Cardiac fibroblast (primary cell): ENCODE data around the gene ALG14.
"Not testable (repeated sequence)": the region's sequence is repeated elsewhere in the genome, so short reads cannot be mapped to it uniquely, and the experiment has no call there.

ENCODE experiments used
- DNase-seq, 2 donors: peaks; one replicate each; pipeline versions ENCODE4 v3.0.0 to v3.0.0-alpha.2; 2010; ENCODE audit warnings: low read depth in 2 of 2
- H3K4me3 ChIP-seq, 2 donors: replicated peaks in 1 of 2; 1 replicate in 1 of 2; 2 replicates in 1 of 2; pipeline ENCODE4 v1.5.1; 2011; ENCODE audit warnings: low read depth in 2 of 2, low read length in 2 of 2, mild to moderate bottlenecking in 2 of 2, moderate library complexity in 1 of 2
- TF ChIP-seq, protein P1 (sequence below): IDR thresholded peaks from one replicate; pipeline ENCODE4 v1.5.1; 2011; ENCODE audit warnings: low read depth, mild to moderate bottlenecking, low read length, inconsistent platforms

The ALG14 gene

DNA sequence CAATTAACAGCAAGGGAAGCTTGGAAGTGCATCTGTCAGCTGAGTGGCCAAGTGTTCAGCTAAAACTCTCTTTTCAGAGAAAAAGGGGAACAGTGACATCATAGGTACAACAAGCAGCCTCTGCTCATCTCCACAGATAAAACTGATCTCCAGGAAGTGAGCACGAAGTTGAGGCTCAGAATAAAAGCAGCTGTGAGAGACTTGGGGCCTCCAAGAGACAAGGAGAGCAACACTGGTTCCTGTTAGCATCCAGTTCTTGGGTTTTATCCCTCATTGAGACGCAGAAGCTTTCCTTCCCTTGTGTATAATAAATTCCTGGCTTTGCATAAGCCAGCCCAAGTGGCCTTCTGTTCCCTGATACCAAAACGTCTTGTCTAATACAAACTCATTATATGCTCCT is 125.9 kb downstream of the ALG14 start:
- H3K4me3 ChIP-seq = no peak overlapping the region
- DNase-seq = no peak
- TF ChIP-seq, protein P1, sequence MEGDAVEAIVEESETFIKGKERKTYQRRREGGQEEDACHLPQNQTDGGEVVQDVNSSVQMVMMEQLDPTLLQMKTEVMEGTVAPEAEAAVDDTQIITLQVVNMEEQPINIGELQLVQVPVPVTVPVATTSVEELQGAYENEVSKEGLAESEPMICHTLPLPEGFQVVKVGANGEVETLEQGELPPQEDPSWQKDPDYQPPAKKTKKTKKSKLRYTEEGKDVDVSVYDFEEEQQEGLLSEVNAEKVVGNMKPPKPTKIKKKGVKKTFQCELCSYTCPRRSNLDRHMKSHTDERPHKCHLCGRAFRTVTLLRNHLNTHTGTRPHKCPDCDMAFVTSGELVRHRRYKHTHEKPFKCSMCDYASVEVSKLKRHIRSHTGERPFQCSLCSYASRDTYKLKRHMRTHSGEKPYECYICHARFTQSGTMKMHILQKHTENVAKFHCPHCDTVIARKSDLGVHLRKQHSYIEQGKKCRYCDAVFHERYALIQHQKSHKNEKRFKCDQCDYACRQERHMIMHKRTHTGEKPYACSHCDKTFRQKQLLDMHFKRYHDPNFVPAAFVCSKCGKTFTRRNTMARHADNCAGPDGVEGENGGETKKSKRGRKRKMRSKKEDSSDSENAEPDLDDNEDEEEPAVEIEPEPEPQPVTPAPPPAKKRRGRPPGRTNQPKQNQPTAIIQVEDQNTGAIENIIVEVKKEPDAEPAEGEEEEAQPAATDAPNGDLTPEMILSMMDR = no peak

DNA sequence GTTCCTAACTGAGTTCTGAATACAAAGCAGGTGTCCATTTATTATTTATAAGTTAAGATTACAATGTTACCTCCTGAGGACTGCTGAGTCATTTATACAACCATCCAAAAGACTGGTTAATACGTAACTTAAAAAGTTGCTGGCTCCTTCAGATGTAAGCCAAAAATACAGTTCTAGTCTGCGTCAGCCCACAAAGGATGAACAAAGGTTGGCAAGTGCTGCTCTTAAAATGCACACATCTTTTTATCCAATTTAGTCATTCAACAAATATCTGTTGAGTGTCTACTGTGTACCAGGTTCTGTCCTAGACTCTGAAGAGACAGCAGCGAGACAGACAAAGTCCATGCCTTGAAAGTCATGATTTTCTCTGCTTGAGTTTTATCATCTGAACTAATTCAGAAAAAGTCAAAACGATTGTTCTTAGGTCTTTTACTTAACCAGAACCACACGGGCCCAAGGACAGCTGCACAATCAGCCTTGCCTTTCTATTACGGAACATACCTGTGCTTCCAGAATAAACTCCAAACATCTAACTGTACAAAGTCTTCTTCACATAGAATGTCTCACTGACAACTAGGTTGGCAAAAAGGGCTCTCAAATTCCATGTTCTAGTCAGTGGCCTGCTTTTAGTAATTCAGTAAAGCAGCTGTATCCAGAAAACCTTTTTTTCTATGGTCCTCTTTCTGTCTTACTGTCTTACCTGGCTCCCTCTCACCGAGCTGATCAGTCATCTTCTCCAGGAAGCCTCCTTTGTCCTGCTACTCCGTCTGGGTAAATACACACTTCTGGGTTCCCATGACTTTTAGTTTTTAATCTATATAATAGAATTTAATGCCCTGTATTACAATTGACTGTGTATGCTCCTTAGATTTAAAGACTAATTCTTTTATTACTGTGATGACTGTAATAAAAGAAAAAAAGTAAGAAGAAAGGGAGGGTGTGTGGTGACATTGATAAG is 130.3 kb downstream of the ALG14 start:
- H3K4me3 ChIP-seq = no peak overlapping the region
- DNase-seq = no peak
- TF ChIP-seq, protein P1 = no peak

- DNase-seq, H3K4me3 ChIP-seq: not testable (repeated sequence)
These were observed 131.3 kb downstream of the ALG14 start for GRCh38 chr1:94941480-94941879.

GRCh38 chr1:94940738-94941137 is 132.0 kb downstream of the ALG14 start:
- DNase-seq = no peak
- no peak overlapping the region for H3K4me3 ChIP-seq
- TF ChIP-seq, protein P1 = no peak

DNA sequence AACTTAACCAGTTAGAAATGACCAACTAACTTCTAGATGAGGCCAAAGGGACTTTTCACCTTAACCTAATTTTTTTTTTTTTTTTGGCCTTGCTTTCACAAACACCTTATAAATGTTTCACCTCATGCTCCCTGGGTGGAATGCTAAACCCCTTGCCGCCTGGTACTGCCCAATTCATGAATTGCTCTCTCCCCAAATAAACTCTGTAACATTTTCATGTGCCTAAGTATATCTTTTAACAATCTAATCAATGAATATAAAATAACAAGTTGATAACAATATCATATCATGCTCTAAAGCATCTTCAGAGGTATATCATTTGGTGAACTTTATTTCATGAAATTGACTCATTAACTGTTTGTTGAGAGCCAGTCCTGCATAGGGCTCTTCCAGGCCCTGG is 134.9 kb downstream of the ALG14 start:
- no peak for DNase-seq
- TF ChIP-seq, protein P1 = no peak
- no peak overlapping the region for H3K4me3 ChIP-seq

- H3K4me3 ChIP-seq = no peak overlapping the region
- TF ChIP-seq, protein P1 = no peak
These were observed 135.7 kb downstream of the ALG14 start for GRCh38 chr1:94936861-94937620.

DNA sequence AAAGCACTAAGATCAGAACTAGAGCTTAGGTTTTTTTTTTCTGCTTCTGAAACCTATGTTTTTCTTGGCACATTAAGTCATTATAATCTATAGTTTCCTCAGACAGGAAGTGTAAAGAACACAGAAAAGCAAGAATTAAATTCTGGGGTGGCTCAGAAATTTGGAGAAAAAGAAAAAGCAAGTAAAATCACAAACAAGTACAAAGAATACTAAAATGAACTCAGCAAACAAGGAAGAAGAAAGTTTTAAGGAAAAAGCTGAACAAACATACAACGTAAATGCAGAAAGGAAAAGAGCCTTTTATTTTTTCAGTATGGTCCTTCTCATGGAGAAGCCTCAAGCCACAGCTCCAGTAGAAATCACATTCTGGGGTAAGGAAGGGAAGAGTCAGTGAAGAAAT is 137.3 kb downstream of the ALG14 start:
- TF ChIP-seq, protein P1 = no peak
- peak in 1 of 2 donors; percentile 36 for DNase-seq
- no peak overlapping the region for H3K4me3 ChIP-seq

More at GRCh38 chr1:94936861-94937620, 135.7 kb downstream of the ALG14 start:
- no peak for DNase-seq
